Mucosa of gallbladder (tissue), 1 donor: ENCODE measurements around the gene APH1A. TPM values are rescaled to one million over a fixed set of nuclear protein-coding genes. Genes with fewer than 3 reads are reported as not detected.
"Not testable (repeated sequence)": the region's sequence is repeated elsewhere in the genome, so short reads cannot be mapped to it uniquely, and the experiment has no call there.

ENCODE experiments used
- DNase-seq: peaks from one replicate; pipeline ENCODE4 v3.0.0-alpha.2; 2020; ENCODE audit warnings: low spot score
- total RNA-seq: library from RNA; stranded (reverse); gene quantifications from one replicate; pipeline ENCODE4 v1.2.1, GENCODE V29; 2021
- donor health status: DM: no; HTN: no; CAD: no.

Gene APH1A
- total RNA-seq, 1 donor from 2014 or later, result 145 TPM

- DNase-seq, result no peak
These were observed 494 bp downstream of the APH1A start for GRCh38 chr1:150268340-150268704.

- no peak for DNase-seq
These were observed 920 bp downstream of the APH1A start for GRCh38 chr1:150267896-150268295.

GRCh38 chr1:150263549-150263948 lies 5.3 kb downstream of the APH1A start:
- no peak for DNase-seq

GRCh38 chr1:150262388-150263320 lies 6.2 kb downstream of the APH1A start:
- DNase-seq, result no peak

GRCh38 chr1:150261367-150261766 lies 7.4 kb downstream of the APH1A start:
- no peak for DNase-seq

GRCh38 chr1:150259758-150260669 lies 8.8 kb downstream of the APH1A start:
- DNase-seq, result peak; percentile 59

- no peak for DNase-seq
These were observed 9.6 kb downstream of the APH1A start for GRCh38 chr1:150259217-150259616.

GRCh38 chr1:150257624-150258585 lies 10.9 kb downstream of the APH1A start, which contains the start of gene CA14:
CA14 (plus strand) TSS chr1:150257774; CDS start chr1:150258129, 355 bp downstream.
- DNase-seq, result no peak

GRCh38 chr1:150256554-150257341 lies 12.1 kb downstream of the APH1A start:
- no peak for DNase-seq

- no peak for DNase-seq
These were observed 12.6 kb downstream of the APH1A start for GRCh38 chr1:150256198-150256553.

GRCh38 chr1:150249936-150250335 lies 18.9 kb downstream of the APH1A start:
- DNase-seq, result no peak

- no peak for DNase-seq
These were observed 25.8 kb downstream of the APH1A start for GRCh38 chr1:150243003-150243402.

GRCh38 chr1:150237746-150238145 lies 31.1 kb downstream of the APH1A start:
- DNase-seq, result no peak

GRCh38 chr1:150237176-150237575 lies 31.6 kb downstream of the APH1A start:
- not testable (repeated sequence) for DNase-seq

GRCh38 chr1:150236614-150237100 lies 32.2 kb downstream of the APH1A start:
- DNase-seq, result no peak

GRCh38 chr1:150235852-150236613 lies 32.8 kb downstream of the APH1A start, which contains the start of gene ANP32E:
ANP32E (minus strand) TSS chr1:150236112; CDS start chr1:150235786, 326 bp downstream.
- peak; percentile 97 for DNase-seq

- DNase-seq, result no peak
These were observed 33.4 kb downstream of the APH1A start for GRCh38 chr1:150235294-150235851.

- DNase-seq, result peak; percentile 69
These were observed 34.1 kb downstream of the APH1A start for GRCh38 chr1:150234566-150235293.

GRCh38 chr1:150234309-150234565 lies 34.6 kb downstream of the APH1A start:
- DNase-seq, result no peak
